ENCODE measurements around the gene S100Z.

DNA sequence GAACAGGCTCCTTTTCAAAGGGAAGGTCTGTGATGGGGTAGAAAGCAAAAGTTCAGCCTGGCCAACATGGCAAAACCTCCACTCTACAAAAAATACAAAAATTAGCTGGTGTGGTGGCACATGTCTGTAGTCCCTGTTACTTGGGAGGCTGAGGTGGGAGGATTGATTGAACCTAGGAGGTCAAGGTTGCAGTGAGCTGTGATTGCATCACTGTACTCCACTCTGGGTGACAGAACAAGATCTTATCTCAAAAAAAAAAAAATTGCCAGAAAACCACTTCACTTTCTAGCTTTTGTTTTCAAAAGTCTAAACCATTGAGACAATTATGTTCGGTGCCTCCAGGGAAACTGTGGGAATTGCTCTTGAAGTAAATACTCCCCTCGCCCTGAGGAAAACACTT lies 43.5 kb downstream of the S100Z start:
- TF ChIP-seq POLR2A (IDR thresholded peaks at IDR 0.05) = no peak
- TF ChIP-seq, protein P1, sequence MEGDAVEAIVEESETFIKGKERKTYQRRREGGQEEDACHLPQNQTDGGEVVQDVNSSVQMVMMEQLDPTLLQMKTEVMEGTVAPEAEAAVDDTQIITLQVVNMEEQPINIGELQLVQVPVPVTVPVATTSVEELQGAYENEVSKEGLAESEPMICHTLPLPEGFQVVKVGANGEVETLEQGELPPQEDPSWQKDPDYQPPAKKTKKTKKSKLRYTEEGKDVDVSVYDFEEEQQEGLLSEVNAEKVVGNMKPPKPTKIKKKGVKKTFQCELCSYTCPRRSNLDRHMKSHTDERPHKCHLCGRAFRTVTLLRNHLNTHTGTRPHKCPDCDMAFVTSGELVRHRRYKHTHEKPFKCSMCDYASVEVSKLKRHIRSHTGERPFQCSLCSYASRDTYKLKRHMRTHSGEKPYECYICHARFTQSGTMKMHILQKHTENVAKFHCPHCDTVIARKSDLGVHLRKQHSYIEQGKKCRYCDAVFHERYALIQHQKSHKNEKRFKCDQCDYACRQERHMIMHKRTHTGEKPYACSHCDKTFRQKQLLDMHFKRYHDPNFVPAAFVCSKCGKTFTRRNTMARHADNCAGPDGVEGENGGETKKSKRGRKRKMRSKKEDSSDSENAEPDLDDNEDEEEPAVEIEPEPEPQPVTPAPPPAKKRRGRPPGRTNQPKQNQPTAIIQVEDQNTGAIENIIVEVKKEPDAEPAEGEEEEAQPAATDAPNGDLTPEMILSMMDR (IDR thresholded peaks at IDR 0.05) = no peak
